ENCODE results near the gene HAUS8. TPM values are rescaled to one million over a fixed set of nuclear protein-coding genes. Genes with fewer than 3 reads are reported as not detected.

HAUS8 gene
- polyA plus RNA-seq, 3 donors: 2.5 to 9.3 (median 4.4) TPM

DNA sequence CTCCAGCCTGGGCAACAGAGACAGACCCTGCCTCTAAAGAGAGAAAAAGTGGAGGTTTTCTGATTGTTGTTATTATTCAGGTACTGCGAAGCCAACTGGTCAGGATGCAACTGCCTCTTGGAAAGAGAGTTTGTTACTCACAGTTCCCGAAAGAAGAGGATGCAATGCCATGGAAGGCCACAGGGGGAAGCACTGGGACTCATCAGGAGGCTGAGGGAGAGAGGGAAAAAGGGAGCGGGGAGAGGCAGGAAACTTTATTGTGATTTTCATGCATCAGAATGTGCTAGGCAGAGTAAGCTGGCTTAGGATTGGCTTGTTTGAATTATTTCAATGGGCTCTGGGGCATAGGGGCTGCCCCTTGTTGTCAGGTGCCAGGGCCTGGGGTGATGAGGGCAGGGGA lies 27.9 kb upstream of the HAUS8 start:
- Histone ChIP-seq H3K9ac (ENCODE audit: insufficient read depth, low read length, poor library complexity, severe bottlenecking) (no peak overlapping the region), H3K79me2 (ENCODE audit: insufficient read depth, low read length) (peaks cover 96% of the 10 kb centered on the region), H2AFZ (ENCODE audit: insufficient read depth, low read depth, low read length, poor library complexity, severe bottlenecking) (no peak overlapping the region), H3K4me3 (replicated peaks in 1 of 3; ENCODE audit: low read depth in 2 of 3, low read length in 3 of 3) (no peak overlapping the region), H3K36me3 (replicated peaks in 1 of 2; ENCODE audit: control insufficient read depth in 1 of 2, insufficient read depth in 2 of 2, low read length in 2 of 2) (peaks cover 42 to 83% of the 10 kb centered on the region in 2 donors), H3K27ac (ENCODE audit: low read depth in 1 of 2, low read length in 2 of 2) (no peak overlapping the region), H3K9me3 (replicated peaks in 1 of 2; ENCODE audit: control insufficient read depth in 1 of 2, insufficient read depth in 1 of 2, low read length in 2 of 2) (peaks cover 0 to 5% of the 10 kb centered on the region in 2 donors), H3K4me1 (ENCODE audit: control insufficient read depth in 1 of 2, insufficient read depth in 2 of 2, low read length in 2 of 2) (peaks cover 40 to 42% of the 10 kb centered on the region in 2 donors), H4K20me1 (ENCODE audit: insufficient read depth, low read length) (peaks cover 62% of the 10 kb centered on the region), H3K4me2 (replicated peaks; ENCODE audit: extremely low read depth, low read length, poor library complexity, severe bottlenecking) (no peak overlapping the region), H3K27me3 (ENCODE audit: control insufficient read depth in 2 of 2, insufficient read depth in 2 of 2, low read length in 2 of 2) (no peaks in the 10 kb centered on the region)
- Mint-ChIP-seq H3K4me3 (no peak overlapping the region), H3K27me3 (ENCODE audit: low read depth in 3 of 3) (peaks cover 0 to 5% (median 0%) of the 10 kb centered on the region in 3 donors), H3K36me3 (peaks cover 74 to 90% of the 10 kb centered on the region in 2 donors), H3K4me1 (peaks cover 53% of the 10 kb centered on the region), H3K9me3 (peaks cover 4 to 16% (median 9%) of the 10 kb centered on the region in 7 donors), H3K27ac (peak overlapping the region; percentile 32 to 99 (median 72))
- intact Hi-C loops (cut with micrococcal nuclease): no loop called here
- TF ChIP-seq, protein P1, sequence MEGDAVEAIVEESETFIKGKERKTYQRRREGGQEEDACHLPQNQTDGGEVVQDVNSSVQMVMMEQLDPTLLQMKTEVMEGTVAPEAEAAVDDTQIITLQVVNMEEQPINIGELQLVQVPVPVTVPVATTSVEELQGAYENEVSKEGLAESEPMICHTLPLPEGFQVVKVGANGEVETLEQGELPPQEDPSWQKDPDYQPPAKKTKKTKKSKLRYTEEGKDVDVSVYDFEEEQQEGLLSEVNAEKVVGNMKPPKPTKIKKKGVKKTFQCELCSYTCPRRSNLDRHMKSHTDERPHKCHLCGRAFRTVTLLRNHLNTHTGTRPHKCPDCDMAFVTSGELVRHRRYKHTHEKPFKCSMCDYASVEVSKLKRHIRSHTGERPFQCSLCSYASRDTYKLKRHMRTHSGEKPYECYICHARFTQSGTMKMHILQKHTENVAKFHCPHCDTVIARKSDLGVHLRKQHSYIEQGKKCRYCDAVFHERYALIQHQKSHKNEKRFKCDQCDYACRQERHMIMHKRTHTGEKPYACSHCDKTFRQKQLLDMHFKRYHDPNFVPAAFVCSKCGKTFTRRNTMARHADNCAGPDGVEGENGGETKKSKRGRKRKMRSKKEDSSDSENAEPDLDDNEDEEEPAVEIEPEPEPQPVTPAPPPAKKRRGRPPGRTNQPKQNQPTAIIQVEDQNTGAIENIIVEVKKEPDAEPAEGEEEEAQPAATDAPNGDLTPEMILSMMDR (IDR thresholded peaks at IDR 0.05): peak; percentile 76
- peak in 2 of 3 donors; percentile 25 to 38 for DNase-seq
- WGBS (ENCODE audit: insufficient coverage): 89% methylated on average over 3 of the region's 3 CpGs

DNA sequence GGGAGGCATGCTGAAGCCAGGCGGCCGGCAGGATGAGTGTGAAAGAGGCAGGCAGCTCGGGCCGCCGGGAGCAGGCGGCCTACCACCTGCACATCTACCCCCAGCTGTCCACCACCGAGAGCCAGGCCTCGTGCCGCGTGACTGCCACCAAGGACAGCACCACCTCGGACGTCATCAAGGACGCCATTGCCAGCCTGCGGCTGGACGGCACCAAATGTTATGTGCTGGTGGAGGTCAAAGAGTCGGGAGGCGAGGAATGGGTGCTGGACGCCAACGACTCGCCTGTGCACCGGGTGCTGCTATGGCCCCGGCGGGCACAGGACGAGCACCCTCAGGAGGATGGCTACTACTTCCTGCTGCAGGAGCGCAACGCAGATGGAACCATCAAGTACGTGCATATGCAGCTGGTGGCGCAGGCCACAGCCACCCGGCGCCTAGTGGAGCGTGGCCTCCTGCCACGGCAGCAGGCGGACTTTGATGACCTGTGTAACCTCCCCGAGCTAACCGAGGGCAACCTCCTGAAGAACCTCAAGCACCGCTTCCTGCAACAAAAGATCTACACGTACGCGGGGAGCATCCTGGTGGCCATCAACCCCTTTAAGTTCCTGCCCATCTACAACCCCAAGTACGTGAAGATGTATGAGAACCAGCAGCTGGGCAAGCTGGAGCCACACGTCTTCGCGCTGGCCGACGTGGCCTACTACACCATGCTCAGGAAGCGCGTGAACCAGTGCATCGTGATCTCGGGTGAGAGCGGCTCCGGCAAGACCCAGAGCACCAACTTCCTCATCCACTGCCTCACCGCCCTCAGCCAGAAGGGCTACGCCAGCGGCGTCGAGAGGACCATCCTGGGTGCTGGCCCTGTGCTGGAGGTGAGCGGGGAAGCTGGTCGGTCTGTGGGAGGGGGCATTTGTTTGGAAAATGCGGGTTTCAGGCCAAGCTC lies 26.7 kb upstream of the HAUS8 start:
- peak overlapping the region in 1 of 2 donors; percentile 53 for H3K27ac ChIP-seq (ENCODE audit: low read depth in 1 of 2, low read length in 2 of 2)
- H3K79me2 ChIP-seq (ENCODE audit: insufficient read depth, low read length): peaks cover 99% of the 10 kb centered on the region
- peaks cover 4 to 16% (median 9%) of the 10 kb centered on the region in 7 donors for H3K9me3 Mint-ChIP-seq
- H3K9me3 ChIP-seq (replicated peaks in 1 of 2; ENCODE audit: control insufficient read depth in 1 of 2, insufficient read depth in 1 of 2, low read length in 2 of 2): peaks cover 0 to 5% of the 10 kb centered on the region in 2 donors
- H3K4me3 ChIP-seq (replicated peaks in 1 of 3; ENCODE audit: low read depth in 2 of 3, low read length in 3 of 3): no peak overlapping the region
- H3K9ac ChIP-seq (ENCODE audit: insufficient read depth, low read length, poor library complexity, severe bottlenecking): no peak overlapping the region
- peaks cover 42 to 82% of the 10 kb centered on the region in 2 donors for H3K36me3 ChIP-seq (replicated peaks in 1 of 2; ENCODE audit: control insufficient read depth in 1 of 2, insufficient read depth in 2 of 2, low read length in 2 of 2)
- no peak for DNase-seq
- H3K36me3 Mint-ChIP-seq: peaks cover 74 to 83% of the 10 kb centered on the region in 2 donors
- peaks cover 39 to 40% of the 10 kb centered on the region in 2 donors for H3K4me1 ChIP-seq (ENCODE audit: control insufficient read depth in 1 of 2, insufficient read depth in 2 of 2, low read length in 2 of 2)
- H3K4me3 Mint-ChIP-seq: no peak overlapping the region
- H2AFZ ChIP-seq (ENCODE audit: insufficient read depth, low read depth, low read length, poor library complexity, severe bottlenecking): no peak overlapping the region
- peak overlapping the region in 4 of 7 donors; percentile 1 to 99 (median 70) for H3K27ac Mint-ChIP-seq
- intact Hi-C loops (cut with micrococcal nuclease): no loop called here
- H3K27me3 Mint-ChIP-seq (ENCODE audit: low read depth in 3 of 3): peaks cover 0 to 5% (median 0%) of the 10 kb centered on the region in 3 donors
- H3K4me2 ChIP-seq (replicated peaks; ENCODE audit: extremely low read depth, low read length, poor library complexity, severe bottlenecking): no peak overlapping the region
- H3K27me3 ChIP-seq (ENCODE audit: control insufficient read depth in 2 of 2, insufficient read depth in 2 of 2, low read length in 2 of 2): no peaks in the 10 kb centered on the region
- 99% methylated on average over 37 of the region's 59 CpGs for WGBS (ENCODE audit: insufficient coverage)
- TF ChIP-seq, protein P1 (IDR thresholded peaks at IDR 0.05): no peak
- H3K4me1 Mint-ChIP-seq: peaks cover 51% of the 10 kb centered on the region
- H4K20me1 ChIP-seq (ENCODE audit: insufficient read depth, low read length): peaks cover 74% of the 10 kb centered on the region
